ENCODE results near the gene FRRS1L. TPM values are rescaled to one million over a fixed set of nuclear protein-coding genes. Genes with fewer than 3 reads are reported as not detected.

The FRRS1L gene
- total RNA-seq, 2 donors from 2014 or later = not detected

DNA sequence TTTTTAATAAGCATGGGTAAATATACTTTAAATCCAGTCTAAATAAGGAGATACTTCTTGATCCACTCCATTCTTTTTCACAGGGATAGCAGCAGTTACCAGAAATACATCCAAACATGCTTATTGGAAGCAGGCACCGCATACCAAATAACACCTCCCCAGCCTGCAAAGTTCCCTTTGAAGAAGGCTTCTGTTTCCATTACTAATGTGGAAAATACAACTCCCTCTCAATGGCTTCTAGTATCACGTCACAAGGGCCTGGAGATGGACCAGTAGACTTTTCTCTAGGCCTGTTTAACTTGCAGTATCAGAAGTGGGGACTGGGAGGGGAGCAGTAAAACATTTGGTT lies 68.1 kb downstream of the FRRS1L start:
- Mint-ChIP-seq H3K36me3 (peaks cover 12% of the 10 kb centered on the region), H3K9me3 (no peaks in the 10 kb centered on the region), H3K27ac (no peak overlapping the region), H3K27me3 (no peaks in the 10 kb centered on the region), H3K4me1 (ENCODE audit: low read depth in 2 of 2) (peaks cover 55 to 60% of the 10 kb centered on the region in 2 donors), H3K4me3 (no peak overlapping the region)
- DNase-seq (ENCODE audit: low spot score) (no peak), ATAC-seq (no peak)

DNA sequence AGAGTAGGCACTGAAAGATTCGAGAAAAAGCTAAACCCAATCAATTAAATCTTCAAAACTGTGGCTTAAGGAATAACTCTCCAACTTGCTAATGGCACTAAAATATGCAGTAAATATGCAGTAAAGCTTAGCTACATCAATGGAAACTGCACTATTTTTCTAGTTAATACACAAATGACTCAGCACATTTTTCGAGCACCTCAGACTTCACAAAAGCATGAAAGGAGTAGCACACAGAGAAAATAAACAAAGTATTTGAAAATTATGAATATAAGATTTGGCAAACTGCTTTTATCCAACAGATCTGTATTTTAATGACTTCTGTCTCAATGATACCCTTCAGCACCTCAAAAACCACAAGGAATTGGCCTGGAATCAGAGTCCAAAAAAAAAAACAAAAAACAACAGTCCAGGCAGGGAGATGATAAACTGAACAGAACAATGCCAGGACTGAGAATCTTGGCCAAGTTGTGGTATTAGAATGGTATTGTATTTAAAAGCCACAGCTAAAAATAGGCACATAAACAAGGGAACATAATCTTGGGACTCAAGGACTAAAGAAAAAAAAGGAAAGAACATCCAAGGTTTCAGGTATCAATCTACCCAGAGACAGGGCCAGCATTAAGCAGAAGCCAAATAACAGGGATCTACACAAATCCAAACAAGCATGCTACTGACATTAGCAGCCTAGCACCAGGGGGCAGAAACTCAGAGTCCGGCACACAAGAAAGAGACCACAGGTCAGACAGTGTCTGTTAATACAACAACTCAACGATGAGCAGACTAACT lies 68.7 kb downstream of the FRRS1L start:
- Mint-ChIP-seq H3K36me3 (peaks cover 8% of the 10 kb centered on the region), H3K27me3 (no peaks in the 10 kb centered on the region), H3K4me1 (ENCODE audit: low read depth in 2 of 2) (peaks cover 53 to 58% of the 10 kb centered on the region in 2 donors), H3K4me3 (peak overlapping the region; percentile 28), H3K9me3 (no peaks in the 10 kb centered on the region), H3K27ac (peak overlapping the region; percentile 20 to 40)
- ATAC-seq (no peak), DNase-seq (ENCODE audit: low spot score) (no peak)

DNA sequence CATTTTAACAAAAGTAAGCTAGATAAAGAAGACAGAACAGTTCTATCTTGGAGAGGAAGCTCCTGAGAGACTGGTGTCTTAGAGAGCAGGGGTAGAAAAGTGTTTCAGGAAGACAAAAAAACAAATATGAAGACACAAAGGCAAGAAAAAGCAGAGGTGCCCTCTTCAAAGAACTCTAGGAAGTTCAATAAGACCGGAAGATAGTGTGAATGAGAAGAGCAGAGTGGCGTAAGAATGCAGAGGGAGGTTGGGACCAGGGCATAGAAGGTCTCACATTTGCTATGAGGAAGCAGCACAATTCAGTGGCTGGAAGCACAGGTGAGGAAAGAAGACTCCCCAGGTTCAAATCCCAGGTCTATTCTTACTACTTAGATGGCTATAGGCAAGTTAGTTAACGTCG lies 69.9 kb downstream of the FRRS1L start:
- Mint-ChIP-seq H3K27ac (no peak overlapping the region), H3K4me3 (no peak overlapping the region), H3K36me3 (peaks cover 8% of the 10 kb centered on the region), H3K9me3 (no peaks in the 10 kb centered on the region), H3K27me3 (no peaks in the 10 kb centered on the region), H3K4me1 (ENCODE audit: low read depth in 2 of 2) (peaks cover 51 to 56% of the 10 kb centered on the region in 2 donors)
- DNase-seq (ENCODE audit: low spot score) (no peak), ATAC-seq (no peak)

DNA sequence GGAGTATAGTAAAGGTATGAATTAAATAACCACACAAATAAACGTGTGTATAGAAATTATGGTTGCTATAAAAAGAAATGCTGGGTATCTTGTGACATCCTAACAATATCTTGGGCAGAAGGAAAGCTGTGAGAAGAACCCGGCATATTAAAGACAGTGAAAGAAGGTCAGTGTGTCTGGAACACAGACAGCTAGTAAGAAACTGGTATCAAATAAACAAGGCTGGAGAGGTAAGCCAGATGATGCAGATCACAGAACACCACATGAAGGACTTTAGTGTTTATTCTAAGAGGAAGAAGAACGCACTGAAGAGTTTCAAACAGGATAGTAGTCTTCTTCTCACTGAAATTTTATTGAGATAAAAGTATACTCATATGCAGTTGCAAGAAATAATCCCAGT lies 71.7 kb downstream of the FRRS1L start:
- peaks cover 17% of the 10 kb centered on the region for H3K36me3 Mint-ChIP-seq
- peaks cover 42 to 44% of the 10 kb centered on the region in 2 donors for H3K4me1 Mint-ChIP-seq (ENCODE audit: low read depth in 2 of 2)
- no peak overlapping the region for H3K4me3 Mint-ChIP-seq
- H3K27ac Mint-ChIP-seq = peak overlapping the region in 1 of 2 donors; percentile 10
- ATAC-seq = no peak
- no peaks in the 10 kb centered on the region for H3K27me3 Mint-ChIP-seq
- no peak for DNase-seq (ENCODE audit: low spot score)
- no peaks in the 10 kb centered on the region for H3K9me3 Mint-ChIP-seq

DNA sequence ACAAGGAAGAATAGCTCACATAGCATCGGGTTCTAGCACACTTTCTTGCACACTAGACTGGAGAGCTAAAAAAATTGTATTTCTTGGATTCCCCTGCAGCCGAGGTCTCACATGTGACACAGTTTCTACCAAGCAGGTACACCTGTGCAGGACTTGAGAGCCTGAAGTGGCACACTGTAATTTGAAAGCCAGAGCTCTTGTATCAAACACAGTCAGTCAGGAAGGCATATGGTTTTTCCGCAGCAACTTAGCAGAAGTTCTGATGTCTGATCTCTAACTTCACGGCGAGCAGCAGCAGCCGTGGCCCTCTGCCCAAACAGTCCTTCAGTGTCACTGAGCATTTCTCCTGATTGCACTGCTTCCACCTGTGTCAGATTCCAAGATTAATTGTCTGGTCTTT lies 72.8 kb downstream of the FRRS1L start:
- DNase-seq (ENCODE audit: low spot score) (no peak), ATAC-seq (no peak)
- Mint-ChIP-seq H3K4me3 (no peak overlapping the region), H3K27ac (no peak overlapping the region), H3K4me1 (ENCODE audit: low read depth in 2 of 2) (peaks cover 39 to 41% of the 10 kb centered on the region in 2 donors), H3K36me3 (peaks cover 17% of the 10 kb centered on the region), H3K27me3 (no peaks in the 10 kb centered on the region), H3K9me3 (no peaks in the 10 kb centered on the region)

DNA sequence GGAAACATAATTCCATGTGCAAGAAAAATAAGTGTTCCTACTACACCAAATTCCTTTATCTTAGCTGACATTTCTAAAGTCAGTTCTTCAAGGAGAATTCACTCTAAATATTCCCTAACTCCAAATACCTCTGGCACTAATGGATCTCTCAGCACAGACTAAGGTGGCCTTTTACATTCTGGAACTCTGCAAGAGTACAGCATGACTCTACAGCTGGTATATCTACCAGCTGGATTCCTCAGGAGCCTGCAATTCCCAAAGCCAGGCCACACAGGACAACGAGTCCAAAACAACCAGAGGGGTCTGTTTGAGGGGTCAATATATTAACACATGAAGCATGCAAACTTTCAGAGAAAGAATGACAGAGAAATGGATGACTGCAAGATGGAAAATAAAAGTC lies 74.5 kb downstream of the FRRS1L start:
- DNase-seq (ENCODE audit: low spot score) = no peak
- Mint-ChIP-seq H3K36me3 (peaks cover 22% of the 10 kb centered on the region), H3K9me3 (no peaks in the 10 kb centered on the region), H3K4me3 (no peak overlapping the region), H3K27ac (no peak overlapping the region), H3K4me1 (ENCODE audit: low read depth in 2 of 2) (peaks cover 28 to 29% of the 10 kb centered on the region in 2 donors), H3K27me3 (no peaks in the 10 kb centered on the region)
- ATAC-seq = no peak

DNA sequence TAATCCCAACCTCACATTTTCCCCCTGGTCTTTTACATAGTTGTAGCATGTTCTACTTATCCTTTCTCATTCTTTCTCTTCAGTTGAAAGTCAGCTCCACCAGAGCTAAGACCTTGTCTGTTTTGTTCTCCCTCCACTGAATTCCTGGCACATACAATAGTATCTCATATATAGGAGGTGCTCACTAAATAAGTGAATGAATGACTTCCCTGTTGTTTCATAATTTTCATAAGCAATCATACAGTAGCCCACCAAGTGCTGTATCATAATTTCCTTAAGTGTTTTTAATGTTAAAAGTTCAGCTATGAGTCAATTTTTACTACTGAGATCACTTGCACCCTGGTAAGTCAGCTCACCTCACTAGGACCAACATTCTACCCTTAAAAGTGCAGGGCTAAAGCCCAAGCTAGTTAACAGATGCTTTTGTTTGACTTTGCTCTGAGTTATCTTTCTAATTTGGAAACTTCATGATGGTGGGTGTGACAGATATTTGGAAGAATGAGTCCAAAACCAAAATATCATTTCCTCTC lies 74.9 kb downstream of the FRRS1L start:
- H3K27me3 Mint-ChIP-seq = no peaks in the 10 kb centered on the region
- peak overlapping the region; percentile 5 for H3K4me3 Mint-ChIP-seq
- no peaks in the 10 kb centered on the region for H3K9me3 Mint-ChIP-seq
- DNase-seq (ENCODE audit: low spot score) = no peak
- H3K27ac Mint-ChIP-seq = peak overlapping the region in 1 of 2 donors; percentile 11
- peaks cover 26 to 27% of the 10 kb centered on the region in 2 donors for H3K4me1 Mint-ChIP-seq (ENCODE audit: low read depth in 2 of 2)
- ATAC-seq = peak; percentile 43 to 84
- H3K36me3 Mint-ChIP-seq = peaks cover 23% of the 10 kb centered on the region

DNA sequence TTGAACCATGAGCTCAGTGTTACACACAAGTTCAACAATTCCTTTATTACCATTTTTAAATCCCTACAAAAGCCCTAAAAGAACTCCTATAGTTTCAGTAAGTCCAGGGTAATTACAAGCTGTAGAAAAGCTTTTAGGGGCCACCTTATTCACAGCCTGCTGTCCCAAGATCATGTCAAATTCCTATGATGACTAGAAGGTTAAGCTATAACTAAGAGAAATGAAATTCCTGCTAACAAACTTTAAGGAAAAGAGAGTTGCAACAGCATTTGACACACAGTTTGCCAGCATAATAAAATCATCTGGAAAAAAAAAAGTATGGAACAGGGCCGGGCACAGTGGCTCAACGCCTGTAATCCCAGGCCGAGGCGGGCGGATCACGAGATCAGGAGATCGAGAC lies 78.8 kb downstream of the FRRS1L start:
- peaks cover 8 to 16% of the 10 kb centered on the region in 2 donors for H3K4me1 Mint-ChIP-seq (ENCODE audit: low read depth in 2 of 2)
- no peak for ATAC-seq
- no peak overlapping the region for H3K4me3 Mint-ChIP-seq
- H3K27me3 Mint-ChIP-seq = no peaks in the 10 kb centered on the region
- H3K36me3 Mint-ChIP-seq = peaks cover 27% of the 10 kb centered on the region
- DNase-seq (ENCODE audit: low spot score) = no peak
- H3K9me3 Mint-ChIP-seq = no peaks in the 10 kb centered on the region
- H3K27ac Mint-ChIP-seq = no peak overlapping the region

DNA sequence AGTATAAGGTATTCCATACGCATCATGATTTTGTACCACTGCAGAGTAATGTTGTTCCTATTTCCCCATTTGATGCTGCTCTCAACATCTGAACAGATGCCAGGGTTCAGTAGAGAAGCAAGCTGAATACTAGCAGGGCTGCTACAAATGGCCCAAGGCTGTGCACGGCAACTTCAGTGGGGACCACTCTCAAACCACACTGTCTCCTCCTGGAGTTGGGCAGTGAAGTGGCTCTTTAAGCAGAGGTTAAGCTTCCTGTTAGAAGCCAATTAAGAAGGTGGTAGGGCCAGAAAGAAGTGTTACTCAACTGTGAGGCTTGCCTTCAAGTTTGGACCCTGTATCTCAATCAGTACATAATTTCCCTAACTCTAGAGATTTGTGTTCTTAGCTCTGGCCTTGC lies 79.3 kb downstream of the FRRS1L start:
- Mint-ChIP-seq H3K36me3 (peaks cover 23% of the 10 kb centered on the region), H3K4me1 (ENCODE audit: low read depth in 2 of 2) (peaks cover 5 to 13% of the 10 kb centered on the region in 2 donors), H3K27me3 (no peaks in the 10 kb centered on the region), H3K4me3 (no peak overlapping the region), H3K9me3 (no peaks in the 10 kb centered on the region), H3K27ac (no peak overlapping the region)
- ATAC-seq = no peak
- no peak for DNase-seq (ENCODE audit: low spot score)

DNA sequence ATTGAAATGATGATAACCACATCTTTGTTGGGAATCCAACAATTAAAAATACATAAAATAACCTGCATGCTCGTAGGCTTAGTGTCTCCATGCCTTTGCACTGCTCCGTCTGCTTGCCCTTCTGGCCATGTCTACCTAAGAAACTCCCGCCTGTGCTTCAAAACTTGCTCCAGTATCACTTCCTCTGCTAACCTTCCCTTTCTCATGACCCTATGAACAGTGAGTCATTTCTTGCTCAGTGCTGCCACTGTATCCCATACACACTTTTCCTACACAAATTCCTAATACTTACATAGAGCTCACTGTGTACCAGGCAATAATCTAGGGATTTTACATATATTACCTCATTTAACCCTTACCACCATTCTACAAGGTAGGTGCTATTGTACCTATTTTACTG lies 80.8 kb downstream of the FRRS1L start:
- H3K36me3 Mint-ChIP-seq = peaks cover 14% of the 10 kb centered on the region
- no peak for ATAC-seq
- no peak overlapping the region for H3K4me3 Mint-ChIP-seq

DNA sequence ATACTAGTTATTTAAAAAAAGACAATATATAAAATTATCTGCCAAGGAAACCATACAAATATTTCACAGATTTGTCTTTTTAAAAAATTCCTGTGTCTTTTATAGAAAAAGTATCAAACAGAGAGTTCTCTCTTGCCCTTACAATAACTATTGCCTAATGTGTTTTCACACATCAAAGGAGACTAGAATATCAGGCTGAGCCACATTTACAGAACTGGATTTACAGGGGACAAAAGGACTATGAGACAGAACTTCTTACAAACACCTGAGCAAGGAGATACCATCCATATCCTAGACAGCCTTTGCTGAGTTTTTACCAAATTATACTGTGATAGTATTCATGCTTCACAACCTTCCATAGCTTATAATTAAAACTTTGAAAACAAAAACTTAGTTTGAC lies 81.5 kb downstream of the FRRS1L start:
- Mint-ChIP-seq H3K27ac (no peak overlapping the region), H3K36me3 (peaks cover 10% of the 10 kb centered on the region), H3K9me3 (no peaks in the 10 kb centered on the region)

More for the DNA sequence above, 80.8 kb downstream of the FRRS1L start:
- no peaks in the 10 kb centered on the region for H3K9me3 Mint-ChIP-seq
- H3K27me3 Mint-ChIP-seq = no peaks in the 10 kb centered on the region
- peaks cover 0 to 4% of the 10 kb centered on the region in 2 donors for H3K4me1 Mint-ChIP-seq (ENCODE audit: low read depth in 2 of 2)
- no peak overlapping the region for H3K27ac Mint-ChIP-seq
- DNase-seq (ENCODE audit: low spot score) = no peak

DNA sequence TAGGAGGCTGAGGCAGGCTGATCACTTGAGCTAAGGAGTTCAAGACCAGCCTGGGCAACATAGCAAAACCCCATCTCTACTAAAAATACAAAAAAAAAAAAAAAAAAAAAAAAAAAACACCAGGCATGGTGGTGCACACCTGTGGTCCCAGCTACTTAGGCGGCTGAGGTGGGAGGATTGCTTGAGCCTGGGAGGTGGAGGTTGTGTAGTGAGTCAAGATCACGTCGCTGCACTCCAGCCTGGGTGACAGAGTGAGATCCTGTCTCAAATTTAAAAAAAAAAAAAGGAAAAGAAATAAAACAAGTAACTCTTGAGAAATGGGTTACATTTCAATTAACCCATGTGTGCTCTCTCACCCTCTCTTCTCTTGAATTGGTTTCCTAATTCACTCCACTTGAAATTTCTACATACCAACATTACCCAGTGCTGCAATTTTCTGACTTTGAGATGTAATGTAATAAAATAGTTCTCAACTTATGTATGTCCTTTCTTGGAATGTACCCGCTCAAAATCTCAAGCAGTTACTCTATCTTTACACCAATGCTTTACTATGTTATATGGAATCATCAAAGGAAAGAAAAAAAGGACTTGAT lies 83.1 kb downstream of the FRRS1L start:
- peaks cover 0 to 4% of the 10 kb centered on the region in 2 donors for H3K4me1 Mint-ChIP-seq (ENCODE audit: low read depth in 2 of 2)
- no peak overlapping the region for H3K4me3 Mint-ChIP-seq
- H3K9me3 Mint-ChIP-seq = no peaks in the 10 kb centered on the region
- H3K27me3 Mint-ChIP-seq = no peaks in the 10 kb centered on the region
- H3K36me3 Mint-ChIP-seq = peaks cover 24% of the 10 kb centered on the region
- no peak overlapping the region for H3K27ac Mint-ChIP-seq
- ATAC-seq = no peak
- no peak for DNase-seq (ENCODE audit: low spot score)

More for the DNA sequence above, 81.5 kb downstream of the FRRS1L start:
- peaks cover 0 to 4% of the 10 kb centered on the region in 2 donors for H3K4me1 Mint-ChIP-seq (ENCODE audit: low read depth in 2 of 2)
- DNase-seq (ENCODE audit: low spot score) (no peak), ATAC-seq (no peak)
- no peak overlapping the region for H3K4me3 Mint-ChIP-seq
- no peaks in the 10 kb centered on the region for H3K27me3 Mint-ChIP-seq

DNA sequence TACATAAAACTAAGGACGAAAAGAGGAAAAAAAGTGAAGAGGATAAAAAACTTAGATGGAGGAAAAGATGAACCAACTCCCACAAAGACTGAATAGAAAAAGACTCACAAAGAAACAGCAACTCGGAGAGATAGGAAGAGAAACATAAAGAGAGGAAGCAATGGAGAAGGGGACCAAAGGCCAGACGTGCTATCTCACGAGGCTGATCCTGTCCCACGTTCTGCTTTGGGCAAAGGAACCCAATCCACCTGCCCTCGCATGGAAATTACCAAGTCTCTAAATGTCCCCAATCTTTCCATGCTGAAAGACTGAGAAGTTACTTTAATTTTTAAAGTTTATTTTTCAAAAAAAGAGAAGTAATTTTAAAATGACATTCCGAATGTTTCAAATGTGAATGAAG lies 83.9 kb downstream of the FRRS1L start:
- no peak overlapping the region for H3K4me3 Mint-ChIP-seq
- H3K4me1 Mint-ChIP-seq (ENCODE audit: low read depth in 2 of 2) = peaks cover 0 to 4% of the 10 kb centered on the region in 2 donors
- H3K36me3 Mint-ChIP-seq = peaks cover 31% of the 10 kb centered on the region
- ATAC-seq = no peak
- no peaks in the 10 kb centered on the region for H3K9me3 Mint-ChIP-seq
- no peaks in the 10 kb centered on the region for H3K27me3 Mint-ChIP-seq
- no peak for DNase-seq (ENCODE audit: low spot score)
- no peak overlapping the region for H3K27ac Mint-ChIP-seq

DNA sequence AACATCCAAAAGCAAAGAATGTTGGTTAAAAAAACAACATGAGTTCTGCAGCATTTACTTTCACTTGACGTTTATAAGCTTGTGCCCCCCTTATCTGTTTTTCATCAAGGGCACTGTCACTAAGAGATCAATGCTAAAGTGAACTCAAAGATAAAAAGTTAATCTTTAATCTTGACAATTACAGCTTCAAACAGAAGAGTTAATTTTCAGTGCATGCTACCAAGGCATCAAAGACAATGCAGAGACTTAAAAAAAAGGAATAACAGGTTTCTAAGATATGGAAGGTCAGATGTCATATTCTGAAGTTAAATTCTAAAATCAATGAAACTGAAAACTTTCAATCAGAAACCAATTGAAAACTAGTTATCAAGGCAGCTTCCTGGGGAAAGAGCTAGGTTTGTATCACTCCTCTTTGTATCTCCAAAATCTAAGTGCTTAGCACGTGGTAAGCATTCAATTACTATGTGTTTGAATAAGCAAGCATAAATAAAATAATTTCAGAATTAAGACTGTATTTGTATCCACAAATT lies 84.9 kb downstream of the FRRS1L start:
- DNase-seq (ENCODE audit: low spot score) = no peak
- Mint-ChIP-seq H3K36me3 (peaks cover 25% of the 10 kb centered on the region), H3K9me3 (no peaks in the 10 kb centered on the region), H3K4me1 (ENCODE audit: low read depth in 2 of 2) (peaks cover 0 to 4% of the 10 kb centered on the region in 2 donors), H3K27ac (no peak overlapping the region), H3K4me3 (no peak overlapping the region), H3K27me3 (no peaks in the 10 kb centered on the region)
- ATAC-seq = no peak

All from natural killer cell treated with Interleukin-12 subunit alpha and Interleukin-12 subunit beta and Interleukin-15 and Interleukin-18, amount 100 ng/mL, for 72 hours (primary cell).